H9 (cell line): ENCODE results near the gene RALY. TPM values are rescaled to one million over a fixed set of nuclear protein-coding genes. Genes with fewer than 3 reads are reported as not detected.

Source experiments
- DNase-seq: peaks from one replicate; pipeline ENCODE4 v3.0.0-alpha.2; 2017
- H2AFZ ChIP-seq: one replicate; pipeline ENCODE4 v1.6.1; 2013; ENCODE audit warnings: mild to moderate bottlenecking, low read length, control low read depth, moderate library complexity
- H2AK5ac ChIP-seq: 2 replicates; pipeline ENCODE4 v1.6.1; 2013; ENCODE audit warnings: low read length, control low read depth, mixed read lengths; ENCODE audit not compliant: insufficient read length
- H2BK120ac ChIP-seq: one replicate; pipeline ENCODE4 v1.6.1; 2013; ENCODE audit warnings: low read depth, mild to moderate bottlenecking, low read length, control low read depth, inconsistent platforms; ENCODE audit not compliant: poor library complexity, severe bottlenecking
- H2BK12ac ChIP-seq: 2 replicates; pipeline ENCODE4 v1.6.1; 2013; ENCODE audit warnings: low read length, control low read depth, mixed read lengths, low read depth; ENCODE audit not compliant: insufficient read length
- H2BK15ac ChIP-seq: 2 replicates; pipeline ENCODE4 v1.6.1; 2013; ENCODE audit warnings: low read depth, low read length, control low read depth
- H2BK20ac ChIP-seq: one replicate; pipeline ENCODE4 v1.6.1; 2013; ENCODE audit warnings: low read depth, mild to moderate bottlenecking, low read length, control low read depth, inconsistent platforms; ENCODE audit not compliant: poor library complexity, severe bottlenecking
- H2BK5ac ChIP-seq: 2 replicates; pipeline ENCODE4 v1.6.1; 2013; ENCODE audit warnings: low read length, control low read depth, mixed read lengths; ENCODE audit not compliant: insufficient read length
- H3K14ac ChIP-seq: 2 replicates; pipeline ENCODE4 v1.6.1; 2013; ENCODE audit warnings: low read length, control low read depth; ENCODE audit not compliant: insufficient read depth
- H3K18ac ChIP-seq: 2 replicates; pipeline ENCODE4 v1.6.1; 2013; ENCODE audit warnings: low read depth, mild to moderate bottlenecking, mixed read lengths, low read length, control low read depth; ENCODE audit not compliant: insufficient read length
- H3K23ac ChIP-seq: 2 replicates; pipeline ENCODE4 v1.6.1; 2013; ENCODE audit warnings: low read length, control low read depth, mixed read lengths, low read depth; ENCODE audit not compliant: insufficient read length
- H3K23me2 ChIP-seq: 2 replicates; pipeline ENCODE4 v1.6.1; 2013; ENCODE audit warnings: low read depth, mild to moderate bottlenecking, mixed read lengths, low read length, control low read depth; ENCODE audit not compliant: insufficient read length, poor library complexity, severe bottlenecking
- H3K27ac ChIP-seq: 2 replicates; pipeline ENCODE4 v1.5.1; 2013; ENCODE audit warnings: low read length, control low read depth, mixed read lengths, low read depth; ENCODE audit not compliant: insufficient read length
- H3K27me3 ChIP-seq: 2 replicates; pipeline ENCODE4 v1.6.1; 2013; ENCODE audit warnings: low read length, control low read depth, inconsistent platforms; ENCODE audit not compliant: insufficient read depth
- H3K4ac ChIP-seq: 2 replicates; pipeline ENCODE4 v1.6.1; 2013; ENCODE audit warnings: low read depth, mild to moderate bottlenecking, control low read depth, inconsistent platforms, low read length, moderate library complexity
- H3K4me1 ChIP-seq: 2 replicates; pipeline ENCODE4 v1.6.1; 2013; ENCODE audit warnings: low read length, control low read depth, inconsistent platforms; ENCODE audit not compliant: insufficient read depth
- H3K4me2 ChIP-seq: 2 replicates; pipeline ENCODE4 v1.6.1; 2013; ENCODE audit warnings: low read length, control low read depth, mixed read lengths; ENCODE audit not compliant: insufficient read length, insufficient read depth
- H3K56ac ChIP-seq: 2 replicates; pipeline ENCODE4 v1.6.1; 2013; ENCODE audit warnings: low read depth, mild to moderate bottlenecking, mixed read lengths, low read length, control low read depth; ENCODE audit not compliant: insufficient read length
- H3K79me1 ChIP-seq: 2 replicates; pipeline ENCODE4 v1.6.1; 2013; ENCODE audit warnings: low read depth, mild to moderate bottlenecking, moderate library complexity, low read length, control low read depth, inconsistent platforms; ENCODE audit not compliant: insufficient read depth, poor library complexity, severe bottlenecking
- H3K79me2 ChIP-seq: 2 replicates; pipeline ENCODE4 v1.6.1; 2013; ENCODE audit warnings: low read length, control low read depth, inconsistent platforms; ENCODE audit not compliant: insufficient read depth
- H3K9ac ChIP-seq: 2 replicates; pipeline ENCODE4 v1.6.1; 2013; ENCODE audit warnings: low read length, control low read depth, mixed read lengths; ENCODE audit not compliant: insufficient read length; ENCODE audit errors: extremely low read depth
- H3K9me3 ChIP-seq: one replicate; pipeline ENCODE4 v1.6.1; 2013; ENCODE audit warnings: low read depth, low read length, inconsistent platforms; ENCODE audit not compliant: control insufficient read depth
- H3T11ph ChIP-seq: one replicate; pipeline ENCODE4 v1.6.1; 2013; ENCODE audit warnings: mild to moderate bottlenecking, low read length, control low read depth, inconsistent platforms
- H4K20me1 ChIP-seq: one replicate; pipeline ENCODE4 v1.6.1; 2013; ENCODE audit not compliant: control insufficient read depth, insufficient read length, insufficient read depth
- H4K5ac ChIP-seq: 2 replicates; pipeline ENCODE4 v1.6.1; 2013; ENCODE audit warnings: low read depth, mild to moderate bottlenecking, mixed read lengths, low read length, control low read depth; ENCODE audit not compliant: insufficient read length
- H4K8ac ChIP-seq: replicated peaks from 2 replicates; pipeline ENCODE4 v1.6.1; 2013; ENCODE audit warnings: low read length, control low read depth, mixed read lengths, low read depth; ENCODE audit not compliant: insufficient read length
- H4K91ac ChIP-seq: 2 replicates; pipeline ENCODE4 v1.6.1; 2013; ENCODE audit warnings: low read depth, mild to moderate bottlenecking, moderate library complexity, mixed read lengths, low read length, control low read depth; ENCODE audit not compliant: insufficient read length
- H3K27ac Mint-ChIP-seq, 3 experiments: 2 replicates in 2 of 3; 3 replicates in 1 of 3; pipeline ENCODE4 v1.8.0; 2020 to 2021; ENCODE audit warnings: mixed read lengths in 3 of 3, mild to moderate bottlenecking in 1 of 3, moderate library complexity in 1 of 3
- H3K27me3 Mint-ChIP-seq: 2 replicates; pipeline ENCODE4 v1.8.0; 2021; ENCODE audit warnings: low read depth, mild to moderate bottlenecking, moderate library complexity, mixed read lengths
- H3K36me3 Mint-ChIP-seq, 3 experiments: 2 replicates in 2 of 3; 3 replicates in 1 of 3; pipeline ENCODE4 v1.8.0; 2020 to 2021; ENCODE audit warnings: low read depth in 3 of 3, mixed read lengths in 3 of 3; ENCODE audit not compliant: insufficient read depth in 1 of 3
- H3K4me1 Mint-ChIP-seq, 2 experiments: 2 replicates each; pipeline ENCODE4 v1.8.0; 2020; ENCODE audit warnings: mixed read lengths in 2 of 2
- H3K4me3 Mint-ChIP-seq, 2 experiments: 2 replicates in 1 of 2; 3 replicates in 1 of 2; pipeline ENCODE4 v1.8.0; 2020 to 2021; ENCODE audit warnings: mild to moderate bottlenecking in 2 of 2, mixed read lengths in 2 of 2, moderate library complexity in 1 of 2
- H3K9me3 Mint-ChIP-seq, 2 experiments: 2 replicates in 1 of 2; 3 replicates in 1 of 2; pipeline ENCODE4 v1.8.0; 2020; ENCODE audit warnings: mild to moderate bottlenecking in 2 of 2, mixed read lengths in 2 of 2, moderate library complexity in 1 of 2
- WGBS: extraction: QIAGEN DNeasy Blood & Tissue Kit; methylation state at CpG from one replicate; pipeline ENCODE4 v1.1.7; 2013; ENCODE audit warnings: missing lambda C conversion rate, low lambda C conversion rate, mixed read lengths; ENCODE audit not compliant: insufficient read length; ENCODE audit errors: extremely low coverage; 5-methylcytosine and 5-hydroxymethylcytosine counted together
- total RNA-seq: library from RNA; stranded (reverse); gene quantifications from 2 replicates; pipeline ENCODE4 v1.2.1, GENCODE V29; 2021
- TF ChIP-seq, protein P1 (sequence below): fragments of 200-600 bp; sonication (generic); conservative IDR thresholded peaks from 3 replicates; pipeline ENCODE4 v1.8.0; 2021; ENCODE audit warnings: antibody characterized with exemption, mild to moderate bottlenecking

RALY gene
- total RNA-seq, 1 experiment from 2014 or later = 199 TPM

DNA sequence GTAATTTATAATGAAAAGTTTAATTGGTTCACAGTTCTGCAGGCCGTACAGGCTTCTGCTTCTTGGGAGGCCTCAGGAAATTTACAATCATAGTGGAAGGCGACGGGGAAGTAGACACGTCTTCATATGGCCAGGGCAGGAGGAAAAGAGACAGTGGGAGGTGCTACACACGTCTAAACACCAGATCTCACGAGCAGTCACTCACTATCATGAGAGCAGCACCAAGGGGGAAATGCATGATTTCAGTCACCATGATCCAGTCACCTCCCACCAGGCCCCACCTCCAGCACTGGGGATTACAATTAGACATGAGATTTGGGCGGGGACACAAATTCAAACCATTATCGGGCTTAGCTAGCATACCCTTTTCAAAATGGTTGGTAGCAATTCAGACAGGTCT lies 77.1 kb downstream of the RALY start:
- Histone ChIP-seq H3K14ac (no peak overlapping the region), H2BK120ac (no peak overlapping the region), H3K79me2 (no peaks in the 10 kb centered on the region; the same call in 1 of the 2 replicates), H3K27ac (no peak overlapping the region), H2AK5ac (no peak overlapping the region), H3K27me3 (no peaks in the 10 kb centered on the region), H3K56ac (no peak overlapping the region), H3T11ph (no peak overlapping the region), H3K4me1 (no peaks in the 10 kb centered on the region), H2BK15ac (no peak overlapping the region), H3K9me3 (no peaks in the 10 kb centered on the region), H3K79me1 (no peaks in the 10 kb centered on the region), H4K20me1 (no peaks in the 10 kb centered on the region), H3K23ac (no peak overlapping the region), H2BK12ac (no peak overlapping the region), H3K9ac (no peak overlapping the region), H4K5ac (no peak overlapping the region), H2AFZ (no peak overlapping the region), H3K4me2 (no peak overlapping the region), H4K8ac (no peak overlapping the region), H2BK20ac (no peak overlapping the region), H3K23me2 (no peaks in the 10 kb centered on the region), H2BK5ac (no peak overlapping the region), H3K4ac (no peak overlapping the region), H3K18ac (no peak overlapping the region), H4K91ac (no peak overlapping the region)
- H3K9me3 Mint-ChIP-seq = no peaks in the 10 kb centered on the region
- no peaks in the 10 kb centered on the region for H3K27me3 Mint-ChIP-seq
- H3K4me3 Mint-ChIP-seq = peak overlapping the region in 1 of 2 experiments; percentile 16; a peak in 1 of 5 replicates
- TF ChIP-seq, protein P1, sequence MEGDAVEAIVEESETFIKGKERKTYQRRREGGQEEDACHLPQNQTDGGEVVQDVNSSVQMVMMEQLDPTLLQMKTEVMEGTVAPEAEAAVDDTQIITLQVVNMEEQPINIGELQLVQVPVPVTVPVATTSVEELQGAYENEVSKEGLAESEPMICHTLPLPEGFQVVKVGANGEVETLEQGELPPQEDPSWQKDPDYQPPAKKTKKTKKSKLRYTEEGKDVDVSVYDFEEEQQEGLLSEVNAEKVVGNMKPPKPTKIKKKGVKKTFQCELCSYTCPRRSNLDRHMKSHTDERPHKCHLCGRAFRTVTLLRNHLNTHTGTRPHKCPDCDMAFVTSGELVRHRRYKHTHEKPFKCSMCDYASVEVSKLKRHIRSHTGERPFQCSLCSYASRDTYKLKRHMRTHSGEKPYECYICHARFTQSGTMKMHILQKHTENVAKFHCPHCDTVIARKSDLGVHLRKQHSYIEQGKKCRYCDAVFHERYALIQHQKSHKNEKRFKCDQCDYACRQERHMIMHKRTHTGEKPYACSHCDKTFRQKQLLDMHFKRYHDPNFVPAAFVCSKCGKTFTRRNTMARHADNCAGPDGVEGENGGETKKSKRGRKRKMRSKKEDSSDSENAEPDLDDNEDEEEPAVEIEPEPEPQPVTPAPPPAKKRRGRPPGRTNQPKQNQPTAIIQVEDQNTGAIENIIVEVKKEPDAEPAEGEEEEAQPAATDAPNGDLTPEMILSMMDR = no peak
- H3K36me3 Mint-ChIP-seq = peaks cover 5 to 27% (median 20%) of the 10 kb centered on the region in 3 experiments; a peak in 6 of 7 replicates
- peaks cover 34 to 49% of the 10 kb centered on the region in 2 experiments for H3K4me1 Mint-ChIP-seq
- WGBS = no CpG with 5 or more reads among the region's 8 CpGs
- H3K27ac Mint-ChIP-seq = peak overlapping the region in 1 of 3 experiments; percentile 87; a peak in 5 of 7 replicates
- no peak for DNase-seq
